Measurements from ENCODE around the gene NRM. TPM values are rescaled to one million over a fixed set of nuclear protein-coding genes. Genes with fewer than 3 reads are reported as not detected.
"Not testable (repeated sequence)": the region's sequence is repeated elsewhere in the genome, so short reads cannot be mapped to it uniquely, and the experiment has no call there.

NRM gene
- total RNA-seq, 2 experiments from 2014 or later, result 18.6 to 36.7 TPM

GRCh38 chr6:30672445-30673253, 18.1 kb downstream of the NRM start, which contains the start of gene DHX16:
Gene DHX16 (minus strand): TSS chr6:30673006. CDS start chr6:30672841, 165 bp downstream.
- Histone ChIP-seq H3K36me3 (ENCODE audit: insufficient read depth, low read length) (peaks cover 40% of the 10 kb centered on the region), H3K4me1 (ENCODE audit: insufficient read depth, low read length, poor library complexity, severe bottlenecking) (peaks cover 12% of the 10 kb centered on the region), H2AFZ (ENCODE audit: low read length) (peak within 1 kb of the TSS; percentile 58; the same call in 1 of the 2 replicates), H4K20me1 (ENCODE audit: insufficient read depth, low read length) (no peaks in the 10 kb centered on the region), H3K4me2 (ENCODE audit: low read length) (peak within 1 kb of the TSS; percentile 73), H3K27ac (ENCODE audit: low read depth, low read length, poor library complexity, severe bottlenecking) (no peak within 1 kb of the TSS), H3K9me3 (ENCODE audit: low read length) (no peaks in the 10 kb centered on the region), H3K9me2 (ENCODE audit: insufficient read depth, low read length) (no peaks in the 10 kb centered on the region), H3K79me2 (ENCODE audit: insufficient read depth, low read depth, low read length) (peaks cover 17% of the 10 kb centered on the region; the same call in 1 of the 2 replicates), H3K4me3 (ENCODE audit: low read depth, low read length, poor library complexity, severe bottlenecking) (peak within 1 kb of the TSS; percentile 89)
- CTCF ChIA-PET (ENCODE audit: unreplicated experiment), result interaction anchor here (0.6 to 1.4 kb wide), 3 partner anchors 15 to 58 kb away, joined by 3 to 9 read pairs (median 3); no protein-coding TSS in a partner anchor
- TF ChIP-seq CTCF (conservative IDR thresholded peaks at IDR 0.05; ENCODE audit: low read length) (peak; percentile 97), EZH2phosphoT487 (IDR thresholded peaks at IDR 0.05; ENCODE audit: borderline replicate concordance, low read depth, low read length) (no peak)
- intact Hi-C loops (cut with micrococcal nuclease; ENCODE audit: unreplicated experiment), result loop anchor here (1.0 to 10.0 kb wide), 4 partner anchors 46 to 212 kb away; partner anchors contain the start of genes ATAT1 and DDR1
- peak; percentile 97 for DNase-seq (ENCODE audit: low spot score)
- no TSS peak for BruUV-seq (replicated peaks)
- POLR2A ChIA-PET, result interaction anchor here (0.6 to 1.2 kb wide), 11 partner anchors 9 to 619 kb away, joined by 3 to 6 read pairs (median 5); partner anchors contain the start of gene MRPS18B

GRCh38 chr6:30670760-30671527, 19.8 kb downstream of the NRM start:
- ChIA-PET CTCF (ENCODE audit: unreplicated experiment) (no interaction called here), POLR2A (no interaction called here)
- Histone ChIP-seq H3K36me3 (ENCODE audit: insufficient read depth, low read length) (peaks cover 28% of the 10 kb centered on the region), H4K20me1 (ENCODE audit: insufficient read depth, low read length) (no peaks in the 10 kb centered on the region), H3K9me2 (ENCODE audit: insufficient read depth, low read length) (no peaks in the 10 kb centered on the region), H3K9me3 (ENCODE audit: low read length) (no peaks in the 10 kb centered on the region), H3K4me1 (ENCODE audit: insufficient read depth, low read length, poor library complexity, severe bottlenecking) (peaks cover 12% of the 10 kb centered on the region), H3K27ac (ENCODE audit: low read depth, low read length, poor library complexity, severe bottlenecking) (no peak overlapping the region), H3K4me2 (ENCODE audit: low read length) (no peak overlapping the region; the same call in 1 of the 2 replicates), H3K79me2 (ENCODE audit: insufficient read depth, low read depth, low read length) (peaks cover 12% of the 10 kb centered on the region; the same call in 1 of the 2 replicates), H2AFZ (ENCODE audit: low read length) (no peak overlapping the region), H3K4me3 (ENCODE audit: low read depth, low read length, poor library complexity, severe bottlenecking) (no peak overlapping the region)
- DNase-seq (ENCODE audit: low spot score), result no peak
- no TSS peak for BruUV-seq (replicated peaks)
- TF ChIP-seq CTCF (conservative IDR thresholded peaks at IDR 0.05; ENCODE audit: low read length), result peak; percentile 34
- no peak for TF ChIP-seq EZH2phosphoT487 (IDR thresholded peaks at IDR 0.05; ENCODE audit: borderline replicate concordance, low read depth, low read length)
- intact Hi-C loops (cut with micrococcal nuclease; ENCODE audit: unreplicated experiment), result loop anchor here (5.0 to 10.0 kb wide), 2 partner anchors 129 to 214 kb away; partner anchors contain the start of gene DDR1

DNA sequence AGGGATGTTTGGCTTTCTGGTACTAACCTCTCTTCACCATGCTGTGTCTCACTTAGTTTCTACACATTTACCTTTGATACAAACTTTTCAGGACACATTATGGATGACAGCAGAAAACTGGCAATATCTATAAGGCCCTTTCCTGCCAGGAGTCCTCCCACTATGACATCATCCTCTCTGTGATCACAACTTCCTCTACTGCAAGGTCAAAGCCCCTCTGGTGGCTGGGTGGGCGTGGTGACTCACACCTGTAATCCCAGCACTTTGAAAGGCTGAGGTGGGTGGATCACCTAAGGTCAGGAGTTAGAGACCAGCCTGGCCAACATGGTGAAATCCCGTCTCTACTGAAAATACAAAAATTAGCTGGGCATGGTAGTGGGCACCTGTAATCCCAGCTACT, 24.5 kb downstream of the NRM start:
- DNase-seq (ENCODE audit: low spot score); H3K4me2 ChIP-seq (ENCODE audit: low read length); H3K9me2 ChIP-seq (ENCODE audit: insufficient read depth, low read length); H3K4me1 ChIP-seq (ENCODE audit: insufficient read depth, low read length, poor library complexity, severe bottlenecking); H3K79me2 ChIP-seq (ENCODE audit: insufficient read depth, low read depth, low read length); H4K20me1 ChIP-seq (ENCODE audit: insufficient read depth, low read length); H3K4me3 ChIP-seq (ENCODE audit: low read depth, low read length, poor library complexity, severe bottlenecking); H2AFZ ChIP-seq (ENCODE audit: low read length); CTCF ChIA-PET (ENCODE audit: unreplicated experiment); H3K27ac ChIP-seq (ENCODE audit: low read depth, low read length, poor library complexity, severe bottlenecking); H3K9me3 ChIP-seq (ENCODE audit: low read length); BruUV-seq (replicated peaks); intact Hi-C loops (cut with micrococcal nuclease; ENCODE audit: unreplicated experiment); POLR2A ChIA-PET: not testable (repeated sequence)
- peaks cover 68% of the 10 kb centered on the region for H3K36me3 ChIP-seq (ENCODE audit: insufficient read depth, low read length)
